Psoas muscle (tissue), 8 donors: ENCODE data around the gene TSSK6. TPM values are rescaled to one million over a fixed set of nuclear protein-coding genes. Genes with fewer than 3 reads are reported as not detected.

Source experiments
- ATAC-seq, 4 donors: fragments of 200-7000 bp; cut with Tn5 transposase; one replicate each; pipeline ENCODE4 v1.9.1; 2020; ENCODE audit warnings: moderate library complexity in 3 of 4, mild to moderate bottlenecking in 2 of 4
- DNase-seq, 2 donors: peaks; one replicate each; pipeline ENCODE4 v3.0.0-alpha.2; 2020
- H3K27ac ChIP-seq: fragments of 200-600 bp; one replicate; pipeline ENCODE4 v1.8.0; 2022
- H3K27me3 ChIP-seq, 3 donors: fragments of 200-600 bp in 1 of 3; one replicate each; pipeline versions ENCODE4 v1.6.1 to v1.8.0; 2013 to 2022; ENCODE audit warnings: low read length in 2 of 3, mild to moderate bottlenecking in 2 of 3, moderate library complexity in 1 of 3; ENCODE audit not compliant: insufficient read depth in 3 of 3
- H3K36me3 ChIP-seq, 2 donors: fragments of 200-600 bp in 1 of 2; one replicate each; pipeline versions ENCODE4 v1.6.1 to v1.8.0; 2013 to 2022; ENCODE audit warnings: low read depth in 1 of 2, mild to moderate bottlenecking in 1 of 2, moderate library complexity in 1 of 2; ENCODE audit not compliant: insufficient read depth in 1 of 2
- H3K4me1 ChIP-seq: fragments of 200-600 bp; one replicate; pipeline ENCODE4 v1.8.0; 2022
- H3K4me3 ChIP-seq: fragments of 200-600 bp; one replicate; pipeline ENCODE4 v1.8.0; 2022; ENCODE audit warnings: mild to moderate bottlenecking
- H3K9me3 ChIP-seq: fragments of 200-600 bp; one replicate; pipeline ENCODE4 v1.8.0; 2022
- WGBS, 3 donors: extraction: QIAGEN DNeasy Blood & Tissue Kit; methylation state at CpG; one replicate each; pipeline versions ENCODE4 v1.1.6 to v1.1.7; 2013; 5-methylcytosine and 5-hydroxymethylcytosine counted together
- intact Hi-C, 2 donors: fragments of 100-400 bp; cut with DNase I; formaldehyde crosslinking; loops; one replicate each; pipeline versions ENCODE4 v1.11.0 to v1.14.2; 2022
- polyA plus RNA-seq, 3 donors: library from polyadenylated mRNA; stranded (reverse); fragments of 200-250 nt; gene quantifications; one replicate each; pipeline ENCODE4 v1.2.3, GENCODE V29; 2013
- total RNA-seq, 4 donors: library from RNA; stranded (reverse); fragmentation: NEBNext Ultra II Directional in 2 of 4; extraction: Animal tissue kit (Norgen Biotek cat#: 25700) in 2 of 4; gene quantifications; one replicate each; pipeline versions ENCODE4 v1.2.1 to v1.2.4, GENCODE V29; 2021 to 2023
- TF ChIP-seq, protein P1 (sequence below): fragments of 200-600 bp; IDR thresholded peaks from one replicate; pipeline ENCODE4 v1.8.0; 2022; ENCODE audit warnings: antibody characterized with exemption
- donor health status: healthy with polysubstance abuse.
- donor health status: DM: no; HTN: no; CAD: no; lungs with moderate emphysema.
- donor health status: Bipolar disorder and iron deficiency.
- donor health status: healthy.
- donor health status: DM: yes; HTN: yes; CAD: no.
- donor health status: DM: no; HTN: no; CAD: no.
- donor health status: DM: no; HTN: no; CAD: no.
- donor health status: DM: yes; HTN: yes; CAD: no.

The TSSK6 gene
- total and polyA plus RNA-seq, 7 donors = 0.37 to 3.2 (median 0.99) TPM; not detected in 1

DNA sequence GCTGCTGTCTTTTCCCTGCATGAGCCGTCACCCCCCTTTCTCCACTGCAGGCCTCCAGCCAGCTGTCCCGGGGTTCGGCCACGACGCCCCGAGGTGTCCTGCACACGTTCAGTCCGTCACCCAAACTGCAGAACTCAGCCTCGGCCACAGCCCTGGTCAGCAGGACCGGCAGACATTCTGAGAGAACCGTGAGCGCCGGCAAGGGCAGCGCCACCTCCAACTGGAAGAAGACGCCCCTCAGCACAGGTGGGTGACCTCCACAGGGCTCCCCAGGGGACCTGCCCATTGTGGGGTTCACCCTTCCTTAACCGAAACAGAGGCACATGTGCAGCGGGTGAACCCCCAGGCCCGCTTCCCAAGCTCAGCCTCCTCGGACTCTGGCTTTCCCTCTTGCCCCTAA is 13.1 kb downstream of the TSSK6 start:
- intact Hi-C loops = no loop called here
- Histone ChIP-seq H3K27me3 (no peaks in the 10 kb centered on the region), H3K4me1 (no peaks in the 10 kb centered on the region), H3K4me3 (no peak overlapping the region), H3K9me3 (no peaks in the 10 kb centered on the region), H3K36me3 (peaks cover 14 to 96% of the 10 kb centered on the region in 2 donors), H3K27ac (no peak overlapping the region)
- 94 to 95% (median 95%) methylated on average over 19 of the region's 19 CpGs for WGBS, 3 donors
- TF ChIP-seq, protein P1, sequence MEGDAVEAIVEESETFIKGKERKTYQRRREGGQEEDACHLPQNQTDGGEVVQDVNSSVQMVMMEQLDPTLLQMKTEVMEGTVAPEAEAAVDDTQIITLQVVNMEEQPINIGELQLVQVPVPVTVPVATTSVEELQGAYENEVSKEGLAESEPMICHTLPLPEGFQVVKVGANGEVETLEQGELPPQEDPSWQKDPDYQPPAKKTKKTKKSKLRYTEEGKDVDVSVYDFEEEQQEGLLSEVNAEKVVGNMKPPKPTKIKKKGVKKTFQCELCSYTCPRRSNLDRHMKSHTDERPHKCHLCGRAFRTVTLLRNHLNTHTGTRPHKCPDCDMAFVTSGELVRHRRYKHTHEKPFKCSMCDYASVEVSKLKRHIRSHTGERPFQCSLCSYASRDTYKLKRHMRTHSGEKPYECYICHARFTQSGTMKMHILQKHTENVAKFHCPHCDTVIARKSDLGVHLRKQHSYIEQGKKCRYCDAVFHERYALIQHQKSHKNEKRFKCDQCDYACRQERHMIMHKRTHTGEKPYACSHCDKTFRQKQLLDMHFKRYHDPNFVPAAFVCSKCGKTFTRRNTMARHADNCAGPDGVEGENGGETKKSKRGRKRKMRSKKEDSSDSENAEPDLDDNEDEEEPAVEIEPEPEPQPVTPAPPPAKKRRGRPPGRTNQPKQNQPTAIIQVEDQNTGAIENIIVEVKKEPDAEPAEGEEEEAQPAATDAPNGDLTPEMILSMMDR = no peak
- ATAC-seq (no peak), DNase-seq (no peak)

DNA sequence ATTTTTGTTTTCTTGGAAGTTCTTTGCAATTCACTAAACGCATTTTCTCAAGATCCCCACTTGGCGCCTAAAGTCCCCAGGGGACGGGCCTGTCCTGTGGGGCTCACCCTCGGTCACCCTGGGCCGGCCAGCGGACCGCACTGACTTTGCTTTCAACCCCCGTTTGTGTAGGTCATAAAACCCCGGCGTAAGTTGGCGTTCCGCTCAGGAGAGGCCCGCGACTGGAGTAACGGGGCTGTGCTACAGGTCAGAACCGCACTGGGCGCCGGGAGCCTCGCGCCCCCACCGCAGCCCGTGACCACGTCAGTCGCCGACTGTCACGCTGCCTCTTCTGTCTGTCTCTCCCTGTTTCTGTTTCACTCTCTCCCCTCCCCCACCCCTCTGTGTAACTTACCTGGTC is 13.6 kb downstream of the TSSK6 start:
- no peaks in the 10 kb centered on the region for H3K9me3 ChIP-seq
- no peak for DNase-seq
- H3K27ac ChIP-seq = no peak overlapping the region
- TF ChIP-seq, protein P1 = no peak
- H3K4me1 ChIP-seq = no peaks in the 10 kb centered on the region
- H3K27me3 ChIP-seq = no peaks in the 10 kb centered on the region
- H3K36me3 ChIP-seq = peaks cover 14 to 99% of the 10 kb centered on the region in 2 donors
- H3K4me3 ChIP-seq = no peak overlapping the region
- WGBS, 3 donors = 89 to 91% (median 91%) methylated on average over 20 to 26 of the region's 26 CpGs
- intact Hi-C loops = no loop called here
- ATAC-seq = no peak

DNA sequence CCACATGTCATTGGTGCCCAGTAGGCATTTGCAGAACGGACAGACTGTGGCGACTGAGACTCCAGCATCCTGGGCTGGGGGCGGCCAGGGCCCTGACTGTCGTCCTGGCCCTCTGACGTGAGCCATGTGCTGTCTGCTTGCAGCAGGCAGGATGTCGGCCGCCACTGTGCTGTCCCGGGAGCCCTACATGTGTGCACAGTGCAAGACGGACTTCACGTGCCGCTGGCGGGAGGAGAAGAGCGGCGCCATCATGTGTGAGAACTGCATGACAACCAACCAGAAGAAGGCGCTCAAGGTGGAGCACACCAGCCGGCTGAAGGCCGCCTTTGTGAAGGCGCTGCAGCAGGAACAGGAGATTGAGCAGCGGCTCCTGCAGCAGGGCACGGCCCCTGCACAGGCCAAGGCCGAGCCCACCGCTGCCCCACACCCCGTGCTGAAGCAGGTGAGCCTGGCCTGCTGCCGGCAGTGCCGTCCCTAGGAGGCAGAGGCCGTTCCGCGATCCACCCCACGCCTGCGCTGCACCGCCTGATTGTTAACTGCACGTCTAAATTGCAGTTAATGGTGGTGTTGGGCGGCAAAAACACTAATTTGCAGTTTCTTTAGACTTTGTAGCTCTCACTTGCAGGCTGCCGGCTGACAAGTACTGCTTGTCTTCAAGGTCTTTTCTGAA is 14.2 kb downstream of the TSSK6 start:
- Histone ChIP-seq H3K4me1 (no peaks in the 10 kb centered on the region), H3K36me3 (peaks cover 14 to 99% of the 10 kb centered on the region in 2 donors), H3K4me3 (no peak overlapping the region), H3K27ac (no peak overlapping the region), H3K27me3 (no peaks in the 10 kb centered on the region), H3K9me3 (no peaks in the 10 kb centered on the region)
- DNase-seq (no peak), ATAC-seq (no peak)
- TF ChIP-seq, protein P1 = no peak
- intact Hi-C loops = no loop called here
- WGBS, 3 donors = 85 to 89% (median 88%) methylated on average over 33 to 34 of the region's 34 CpGs

DNA sequence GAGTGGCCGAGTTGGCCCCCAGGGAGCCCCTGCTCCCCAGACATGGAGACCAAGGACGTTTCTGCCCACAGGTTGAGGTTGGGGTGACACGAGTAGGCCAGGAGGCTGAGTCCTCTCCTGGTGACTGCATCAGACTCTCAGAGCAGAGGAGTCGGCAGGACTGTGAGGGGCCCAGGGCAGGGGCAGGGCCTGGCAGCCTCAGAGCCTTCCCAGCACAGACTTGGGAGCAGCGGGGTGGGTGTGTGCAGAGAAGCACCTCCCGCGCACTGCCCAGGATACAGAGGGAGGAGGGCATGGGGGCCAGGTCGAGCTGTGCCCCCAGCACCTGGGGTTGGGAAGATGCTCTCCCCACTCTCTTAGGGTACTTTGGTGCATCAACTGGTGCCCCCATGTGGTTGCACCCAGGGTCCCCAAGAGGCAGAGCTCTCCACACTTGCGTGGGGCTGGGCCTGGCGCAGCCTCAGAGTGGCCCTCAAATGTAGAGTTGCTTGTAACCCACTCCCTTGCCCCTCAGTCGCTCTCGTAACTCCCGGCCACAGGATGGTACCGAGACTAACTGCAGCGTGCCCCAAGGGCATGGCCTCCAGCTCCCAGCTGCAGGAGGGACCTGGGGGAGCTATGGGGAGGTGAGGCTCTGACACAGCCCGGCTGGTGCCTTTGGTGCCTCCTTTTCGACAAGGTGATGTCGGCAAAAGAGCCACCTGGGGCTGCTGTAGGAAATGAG is 15.9 kb downstream of the TSSK6 start:
- 89 to 90% (median 89%) methylated on average over 14 to 18 of the region's 18 CpGs for WGBS, 3 donors
- Histone ChIP-seq H3K4me1 (no peaks in the 10 kb centered on the region), H3K9me3 (no peaks in the 10 kb centered on the region), H3K27ac (no peak overlapping the region), H3K27me3 (no peaks in the 10 kb centered on the region), H3K36me3 (peaks cover 14 to 96% of the 10 kb centered on the region in 2 donors), H3K4me3 (no peak overlapping the region)
- DNase-seq = no peak
- ATAC-seq = no peak
- TF ChIP-seq, protein P1 = no peak
- intact Hi-C loops = no loop called here
